Measurements from ENCODE around the gene FBXO5. TPM values are rescaled to one million over a fixed set of nuclear protein-coding genes. Genes with fewer than 3 reads are reported as not detected.
A peak's percentile ranks its signal among the peaks of the same experiment; 100 is the strongest.

Gene FBXO5
- total RNA-seq, 1 experiment from 2014 or later, result 67.9 TPM

GRCh38 chr6:153018355-153018754 lies 35.5 kb upstream of the FBXO5 start:
- Histone ChIP-seq H3K27ac (ENCODE audit: low read depth, low read length, poor library complexity, severe bottlenecking) (no peak overlapping the region), H3K9me3 (ENCODE audit: low read depth, low read length, poor library complexity, severe bottlenecking) (no peaks in the 10 kb centered on the region), H3K4me1 (ENCODE audit: insufficient read depth, low read length, poor library complexity, severe bottlenecking) (peaks cover 7% of the 10 kb centered on the region), H3K36me3 (ENCODE audit: insufficient read depth, low read length, poor library complexity, severe bottlenecking) (no peaks in the 10 kb centered on the region), H3K4me3 (ENCODE audit: low read depth, low read length, poor library complexity, severe bottlenecking) (no peak overlapping the region), H3K27me3 (replicated peaks; ENCODE audit: insufficient read depth, low read depth, low read length, poor library complexity) (no peaks in the 10 kb centered on the region)
- CTCF ChIA-PET, result no interaction called here
- no peak for TF ChIP-seq CTCF (conservative IDR thresholded peaks at IDR 0.05; ENCODE audit: low read depth, low read length)
- TF ChIP-seq EZH2 (IDR thresholded peaks at IDR 0.05; ENCODE audit: borderline replicate concordance, low read depth, low read length, poor library complexity, severe bottlenecking), result no peak
- BruUV-seq (replicated peaks), result no TSS peak
- intact Hi-C loops (cut with micrococcal nuclease; ENCODE audit: unreplicated experiment), result no loop called here
- DNase-seq (ENCODE audit: low spot score), result no peak
- POLR2A ChIA-PET (ENCODE audit: low non-redundant PET), result no interaction called here

GRCh38 chr6:153016846-153017245 lies 34.0 kb upstream of the FBXO5 start:
- Histone ChIP-seq H3K36me3 (ENCODE audit: insufficient read depth, low read length, poor library complexity, severe bottlenecking) (no peaks in the 10 kb centered on the region), H3K27ac (ENCODE audit: low read depth, low read length, poor library complexity, severe bottlenecking) (no peak overlapping the region), H3K27me3 (replicated peaks; ENCODE audit: insufficient read depth, low read depth, low read length, poor library complexity) (no peaks in the 10 kb centered on the region), H3K4me3 (ENCODE audit: low read depth, low read length, poor library complexity, severe bottlenecking) (no peak overlapping the region), H3K4me1 (ENCODE audit: insufficient read depth, low read length, poor library complexity, severe bottlenecking) (peaks cover 10% of the 10 kb centered on the region), H3K9me3 (ENCODE audit: low read depth, low read length, poor library complexity, severe bottlenecking) (no peaks in the 10 kb centered on the region)
- intact Hi-C loops (cut with micrococcal nuclease; ENCODE audit: unreplicated experiment), result no loop called here
- no peak for DNase-seq (ENCODE audit: low spot score)
- CTCF ChIA-PET, result no interaction called here
- BruUV-seq (replicated peaks), result no TSS peak
- POLR2A ChIA-PET (ENCODE audit: low non-redundant PET), result no interaction called here
- no peak for TF ChIP-seq EZH2 (IDR thresholded peaks at IDR 0.05; ENCODE audit: borderline replicate concordance, low read depth, low read length, poor library complexity, severe bottlenecking)
- no peak for TF ChIP-seq CTCF (conservative IDR thresholded peaks at IDR 0.05; ENCODE audit: low read depth, low read length)

GRCh38 chr6:153015094-153015640 lies 32.3 kb upstream of the FBXO5 start:
- TF ChIP-seq CTCF (conservative IDR thresholded peaks at IDR 0.05; ENCODE audit: low read depth, low read length), result no peak
- no peak for TF ChIP-seq EZH2 (IDR thresholded peaks at IDR 0.05; ENCODE audit: borderline replicate concordance, low read depth, low read length, poor library complexity, severe bottlenecking)
- intact Hi-C loops (cut with micrococcal nuclease; ENCODE audit: unreplicated experiment), result no loop called here
- Histone ChIP-seq H3K27ac (ENCODE audit: low read depth, low read length, poor library complexity, severe bottlenecking) (no peak overlapping the region), H3K36me3 (ENCODE audit: insufficient read depth, low read length, poor library complexity, severe bottlenecking) (no peaks in the 10 kb centered on the region), H3K4me1 (ENCODE audit: insufficient read depth, low read length, poor library complexity, severe bottlenecking) (peaks cover 10% of the 10 kb centered on the region), H3K4me3 (ENCODE audit: low read depth, low read length, poor library complexity, severe bottlenecking) (no peak overlapping the region), H3K27me3 (replicated peaks; ENCODE audit: insufficient read depth, low read depth, low read length, poor library complexity) (no peaks in the 10 kb centered on the region), H3K9me3 (ENCODE audit: low read depth, low read length, poor library complexity, severe bottlenecking) (no peaks in the 10 kb centered on the region)
- ChIA-PET POLR2A (ENCODE audit: low non-redundant PET) (no interaction called here), CTCF (no interaction called here)
- DNase-seq (ENCODE audit: low spot score), result peak; percentile 34
- BruUV-seq (replicated peaks), result no TSS peak

All from A673 (cell line).